ENCODE results near the gene ERC1.

Gene ERC1

DNA sequence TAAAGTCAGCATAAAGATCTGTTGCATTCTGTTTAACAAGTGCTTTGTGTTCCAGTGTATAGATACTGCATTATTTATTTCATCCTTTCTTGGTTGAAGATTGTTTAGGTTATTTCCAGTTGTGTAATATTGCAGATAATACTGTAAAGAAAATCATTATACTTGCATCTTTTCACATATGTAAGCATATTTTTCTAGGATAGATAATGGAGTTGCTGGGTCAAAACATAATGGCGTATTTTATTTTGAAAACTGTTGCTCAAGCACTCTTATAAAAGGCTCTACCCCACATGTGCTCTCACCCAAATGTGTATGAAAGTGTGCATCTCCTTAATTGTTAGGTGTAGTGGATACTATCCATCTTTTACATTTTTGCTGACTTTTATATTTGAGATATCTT is 329.0 kb downstream of the ERC1 start:
- H3K27ac ChIP-seq, result no peak overlapping the region
- DNase-seq (ENCODE audit: low spot score), result no peak
- ChIA-PET CTCF (no interaction called here), POLR2A (ENCODE audit: low non-redundant PET) (no interaction called here)
- TF ChIP-seq, protein P1, sequence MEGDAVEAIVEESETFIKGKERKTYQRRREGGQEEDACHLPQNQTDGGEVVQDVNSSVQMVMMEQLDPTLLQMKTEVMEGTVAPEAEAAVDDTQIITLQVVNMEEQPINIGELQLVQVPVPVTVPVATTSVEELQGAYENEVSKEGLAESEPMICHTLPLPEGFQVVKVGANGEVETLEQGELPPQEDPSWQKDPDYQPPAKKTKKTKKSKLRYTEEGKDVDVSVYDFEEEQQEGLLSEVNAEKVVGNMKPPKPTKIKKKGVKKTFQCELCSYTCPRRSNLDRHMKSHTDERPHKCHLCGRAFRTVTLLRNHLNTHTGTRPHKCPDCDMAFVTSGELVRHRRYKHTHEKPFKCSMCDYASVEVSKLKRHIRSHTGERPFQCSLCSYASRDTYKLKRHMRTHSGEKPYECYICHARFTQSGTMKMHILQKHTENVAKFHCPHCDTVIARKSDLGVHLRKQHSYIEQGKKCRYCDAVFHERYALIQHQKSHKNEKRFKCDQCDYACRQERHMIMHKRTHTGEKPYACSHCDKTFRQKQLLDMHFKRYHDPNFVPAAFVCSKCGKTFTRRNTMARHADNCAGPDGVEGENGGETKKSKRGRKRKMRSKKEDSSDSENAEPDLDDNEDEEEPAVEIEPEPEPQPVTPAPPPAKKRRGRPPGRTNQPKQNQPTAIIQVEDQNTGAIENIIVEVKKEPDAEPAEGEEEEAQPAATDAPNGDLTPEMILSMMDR (conservative IDR thresholded peaks at IDR 0.05; ENCODE audit: low read depth), result no peak

DNA sequence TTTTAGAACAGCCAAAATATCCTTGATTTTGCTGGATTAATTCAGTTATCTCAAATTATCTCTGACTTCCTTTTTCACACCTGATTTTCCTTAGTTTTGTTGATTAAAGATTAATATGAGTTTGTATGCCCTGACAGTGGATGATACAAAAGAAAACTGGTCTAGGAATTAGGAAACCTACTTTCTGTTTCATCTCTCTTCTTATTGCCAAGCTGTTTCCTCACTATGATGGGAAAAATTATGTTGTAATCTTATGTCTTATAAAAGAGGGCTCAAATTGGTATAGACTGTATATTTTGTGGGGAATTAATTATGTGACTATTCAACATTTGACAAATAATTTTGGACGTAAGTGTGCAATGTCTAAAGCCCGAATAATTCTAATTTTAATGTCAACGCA is 331.8 kb downstream of the ERC1 start:
- TF ChIP-seq, protein P1 (conservative IDR thresholded peaks at IDR 0.05; ENCODE audit: low read depth), result no peak
- no peak for DNase-seq (ENCODE audit: low spot score)
- no peak overlapping the region for H3K27ac ChIP-seq
- CTCF ChIA-PET, result no interaction called here
- POLR2A ChIA-PET (ENCODE audit: low non-redundant PET), result no interaction called here

DNA sequence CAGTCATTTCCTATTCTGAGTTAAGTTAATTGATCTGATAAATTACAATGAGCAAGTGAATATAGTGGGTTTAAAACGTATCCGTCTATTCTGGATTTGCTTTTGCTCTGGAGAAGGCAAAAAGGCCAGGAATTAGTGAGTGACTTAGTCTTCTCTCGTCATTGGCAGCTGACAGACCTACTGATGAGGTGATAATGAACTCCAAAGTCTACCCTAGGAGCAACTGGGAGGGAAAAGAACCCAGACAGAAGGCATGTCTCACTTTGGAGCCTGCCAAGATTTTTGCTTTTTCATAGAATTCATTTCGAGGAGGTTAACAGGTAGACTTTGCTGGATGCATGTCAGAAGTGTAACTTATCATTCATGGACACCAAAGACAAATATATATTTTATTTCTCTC is 333.1 kb downstream of the ERC1 start:
- ChIA-PET POLR2A (ENCODE audit: low non-redundant PET) (no interaction called here), CTCF (no interaction called here)
- no peak for DNase-seq (ENCODE audit: low spot score)
- TF ChIP-seq, protein P1 (conservative IDR thresholded peaks at IDR 0.05; ENCODE audit: low read depth), result no peak
- H3K27ac ChIP-seq, result no peak overlapping the region

DNA sequence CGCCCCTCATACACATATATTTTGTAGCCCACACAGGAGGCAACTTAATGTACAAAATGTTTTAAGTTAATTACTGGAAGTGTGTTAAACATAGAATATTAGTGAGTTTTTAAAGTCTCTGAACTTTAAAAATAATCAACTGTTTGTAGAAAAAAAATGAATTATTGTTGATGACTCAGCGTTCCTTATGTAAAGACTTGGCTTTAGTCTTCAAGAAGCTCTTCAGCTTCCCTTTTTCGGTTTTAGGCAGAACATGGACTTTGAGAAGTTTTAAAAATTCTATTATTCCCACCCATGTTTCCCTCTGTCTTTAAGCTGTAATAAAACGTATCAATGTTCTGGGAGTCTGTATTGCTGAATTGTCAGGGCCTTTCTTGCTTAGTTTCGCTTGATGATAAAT is 333.9 kb downstream of the ERC1 start:
- DNase-seq (ENCODE audit: low spot score), result no peak
- CTCF ChIA-PET, result no interaction called here
- POLR2A ChIA-PET (ENCODE audit: low non-redundant PET), result no interaction called here
- TF ChIP-seq, protein P1 (conservative IDR thresholded peaks at IDR 0.05; ENCODE audit: low read depth), result no peak
- no peak overlapping the region for H3K27ac ChIP-seq

DNA sequence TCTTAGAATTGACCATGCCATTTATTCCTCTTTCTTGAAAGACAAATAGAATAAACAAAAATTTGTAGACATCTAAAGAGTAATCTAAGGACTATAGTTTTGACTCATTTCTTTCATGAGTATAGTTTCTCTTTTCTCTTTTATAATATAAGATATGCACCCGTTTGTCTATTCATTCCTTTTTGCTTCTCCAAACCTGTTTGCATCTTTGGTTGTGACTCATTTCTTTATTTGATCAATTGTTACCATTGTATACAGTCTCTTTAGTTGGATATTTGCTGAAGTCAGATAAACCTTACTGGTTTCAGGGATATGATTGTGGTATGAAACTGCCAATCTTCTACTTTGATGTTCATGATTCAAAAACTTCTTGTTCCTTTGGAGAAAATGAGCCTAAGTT is 334.6 kb downstream of the ERC1 start:
- CTCF ChIA-PET, result no interaction called here
- POLR2A ChIA-PET (ENCODE audit: low non-redundant PET), result no interaction called here
- TF ChIP-seq, protein P1 (conservative IDR thresholded peaks at IDR 0.05; ENCODE audit: low read depth), result no peak
- DNase-seq (ENCODE audit: low spot score), result no peak
- no peak overlapping the region for H3K27ac ChIP-seq

DNA sequence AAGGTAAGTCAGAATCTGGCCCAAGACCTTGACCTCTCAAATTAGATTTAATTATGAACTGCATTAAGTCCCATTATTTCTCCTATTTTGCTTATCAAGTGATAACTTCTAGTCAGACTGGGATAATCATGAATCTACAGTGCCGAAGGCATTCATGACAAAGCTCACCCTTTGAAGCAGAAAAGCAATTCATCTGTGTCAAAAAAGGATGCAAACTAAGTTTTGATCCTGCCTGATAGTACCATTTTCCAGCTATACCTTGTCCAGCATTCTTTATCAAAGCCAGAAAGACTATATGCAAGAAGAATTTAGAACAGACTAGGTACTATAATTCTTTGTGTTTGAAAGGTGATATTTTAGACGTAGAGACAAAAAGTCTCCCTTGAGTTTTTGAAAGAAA is 335.2 kb downstream of the ERC1 start:
- no peak overlapping the region for H3K27ac ChIP-seq
- ChIA-PET CTCF (no interaction called here), POLR2A (ENCODE audit: low non-redundant PET) (no interaction called here)
- TF ChIP-seq, protein P1 (conservative IDR thresholded peaks at IDR 0.05; ENCODE audit: low read depth), result no peak
- no peak for DNase-seq (ENCODE audit: low spot score)

DNA sequence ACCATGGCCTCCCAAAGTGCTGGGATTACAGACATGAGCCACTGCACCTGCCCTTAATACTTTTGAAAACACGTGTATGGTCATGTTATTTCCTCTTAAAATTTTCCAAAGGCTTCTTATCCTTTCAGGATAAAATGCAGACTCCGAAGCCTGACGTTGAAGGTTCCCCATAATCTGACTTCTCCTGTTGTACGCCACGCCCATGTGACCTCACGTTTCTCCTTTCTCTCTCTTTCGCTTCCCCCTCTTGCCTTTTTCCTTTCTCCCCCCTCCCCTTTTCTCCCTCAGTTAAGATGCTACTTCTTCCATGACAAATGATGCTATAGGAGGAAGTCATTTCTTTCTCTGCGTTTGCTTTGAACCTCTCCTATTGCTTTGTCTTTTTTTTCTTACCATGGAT is 337.4 kb downstream of the ERC1 start:
- CTCF ChIA-PET, result interaction anchor here (0.6 kb wide), 1 partner anchor 100 kb away, joined by 4 read pairs; no protein-coding TSS in a partner anchor
- POLR2A ChIA-PET (ENCODE audit: low non-redundant PET), result no interaction called here
- H3K27ac ChIP-seq, result no peak overlapping the region
- DNase-seq (ENCODE audit: low spot score), result no peak
- TF ChIP-seq, protein P1 (conservative IDR thresholded peaks at IDR 0.05; ENCODE audit: low read depth), result no peak

Data from RWPE1 (cell line).